GM13976 (cell line): ENCODE data around the gene BUD31.

Experiments used
- DNase-seq: peaks from one replicate; pipeline ENCODE4 v3.0.0; 2012; ENCODE audit warnings: low spot score
- in situ Hi-C: fragments of 300-500 bp; cut with MboI; formaldehyde crosslinking; loops from one replicate; pipeline ENCODE4 v1.12.0; 2022; ENCODE audit warnings: low sequenced_read_pairs, mixed read lengths, inconsistent platforms; ENCODE audit not compliant: unreplicated experiment
- TF ChIP-seq, protein P1 (sequence below): IDR thresholded peaks from 2 replicates; pipeline ENCODE4 v1.5.1; 2012; ENCODE audit warnings: borderline replicate concordance, mild to moderate bottlenecking; ENCODE audit not compliant: insufficient read depth; ENCODE audit errors: extremely low read depth, missing control alignments, control extremely low read depth

BUD31 gene

GRCh38 chr7:99408379-99409191 lies at the start of gene BUD31, which contains the start of gene PDAP1:
BUD31 (plus strand) TSS chr7:99408969; CDS start chr7:99411093, 2,124 bp downstream.
PDAP1 (minus strand) TSS chr7:99408597; CDS start chr7:99408548, 49 bp downstream.
- in situ Hi-C loops, result no loop called here
- peak; percentile 96 for DNase-seq
- TF ChIP-seq, protein P1, sequence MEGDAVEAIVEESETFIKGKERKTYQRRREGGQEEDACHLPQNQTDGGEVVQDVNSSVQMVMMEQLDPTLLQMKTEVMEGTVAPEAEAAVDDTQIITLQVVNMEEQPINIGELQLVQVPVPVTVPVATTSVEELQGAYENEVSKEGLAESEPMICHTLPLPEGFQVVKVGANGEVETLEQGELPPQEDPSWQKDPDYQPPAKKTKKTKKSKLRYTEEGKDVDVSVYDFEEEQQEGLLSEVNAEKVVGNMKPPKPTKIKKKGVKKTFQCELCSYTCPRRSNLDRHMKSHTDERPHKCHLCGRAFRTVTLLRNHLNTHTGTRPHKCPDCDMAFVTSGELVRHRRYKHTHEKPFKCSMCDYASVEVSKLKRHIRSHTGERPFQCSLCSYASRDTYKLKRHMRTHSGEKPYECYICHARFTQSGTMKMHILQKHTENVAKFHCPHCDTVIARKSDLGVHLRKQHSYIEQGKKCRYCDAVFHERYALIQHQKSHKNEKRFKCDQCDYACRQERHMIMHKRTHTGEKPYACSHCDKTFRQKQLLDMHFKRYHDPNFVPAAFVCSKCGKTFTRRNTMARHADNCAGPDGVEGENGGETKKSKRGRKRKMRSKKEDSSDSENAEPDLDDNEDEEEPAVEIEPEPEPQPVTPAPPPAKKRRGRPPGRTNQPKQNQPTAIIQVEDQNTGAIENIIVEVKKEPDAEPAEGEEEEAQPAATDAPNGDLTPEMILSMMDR, result no peak

DNA sequence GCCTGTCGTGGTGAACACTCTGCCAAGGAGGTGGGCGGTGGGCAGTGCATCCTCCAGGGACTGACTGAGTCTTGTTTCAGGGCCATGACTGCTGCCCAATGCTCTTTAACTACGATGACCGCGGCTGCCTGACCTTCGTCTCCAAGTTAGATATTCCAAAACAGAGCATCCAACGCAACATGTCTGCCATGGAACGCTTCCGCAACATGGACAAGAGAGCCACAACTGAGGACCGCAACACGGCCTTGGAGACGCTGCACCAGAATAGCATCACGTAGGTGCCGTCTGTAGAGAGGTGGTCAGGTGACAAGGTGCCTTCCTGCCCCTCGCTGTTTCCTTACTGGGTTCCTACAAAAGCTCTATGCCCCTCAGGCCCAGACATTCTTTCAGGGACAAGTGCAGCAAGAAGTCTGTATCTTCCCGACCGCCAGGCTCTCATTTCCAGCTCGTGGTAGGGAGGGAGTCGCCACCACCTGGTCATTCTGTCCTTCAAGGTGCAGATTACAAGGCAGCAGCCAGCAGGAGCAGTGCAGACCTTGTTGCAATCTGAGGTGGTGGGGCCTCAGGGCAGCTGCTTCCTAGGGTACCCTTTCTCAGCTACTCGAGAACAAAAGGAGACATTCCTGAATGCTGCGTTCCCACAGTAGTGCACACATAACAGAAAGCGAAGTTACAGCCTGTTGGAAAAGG lies 49.2 kb upstream of the BUD31 start:
- TF ChIP-seq, protein P1, result no peak
- in situ Hi-C loops, result no loop called here
- DNase-seq, result no peak

GRCh38 chr7:99362801-99363200 lies 46.0 kb upstream of the BUD31 start:
- in situ Hi-C loops, result no loop called here
- no peak for DNase-seq
- TF ChIP-seq, protein P1, result no peak

- in situ Hi-C loops, result no loop called here
- no peak for DNase-seq
- TF ChIP-seq, protein P1, result no peak
These were observed 45.5 kb upstream of the BUD31 start for GRCh38 chr7:99363286-99363685.

DNA sequence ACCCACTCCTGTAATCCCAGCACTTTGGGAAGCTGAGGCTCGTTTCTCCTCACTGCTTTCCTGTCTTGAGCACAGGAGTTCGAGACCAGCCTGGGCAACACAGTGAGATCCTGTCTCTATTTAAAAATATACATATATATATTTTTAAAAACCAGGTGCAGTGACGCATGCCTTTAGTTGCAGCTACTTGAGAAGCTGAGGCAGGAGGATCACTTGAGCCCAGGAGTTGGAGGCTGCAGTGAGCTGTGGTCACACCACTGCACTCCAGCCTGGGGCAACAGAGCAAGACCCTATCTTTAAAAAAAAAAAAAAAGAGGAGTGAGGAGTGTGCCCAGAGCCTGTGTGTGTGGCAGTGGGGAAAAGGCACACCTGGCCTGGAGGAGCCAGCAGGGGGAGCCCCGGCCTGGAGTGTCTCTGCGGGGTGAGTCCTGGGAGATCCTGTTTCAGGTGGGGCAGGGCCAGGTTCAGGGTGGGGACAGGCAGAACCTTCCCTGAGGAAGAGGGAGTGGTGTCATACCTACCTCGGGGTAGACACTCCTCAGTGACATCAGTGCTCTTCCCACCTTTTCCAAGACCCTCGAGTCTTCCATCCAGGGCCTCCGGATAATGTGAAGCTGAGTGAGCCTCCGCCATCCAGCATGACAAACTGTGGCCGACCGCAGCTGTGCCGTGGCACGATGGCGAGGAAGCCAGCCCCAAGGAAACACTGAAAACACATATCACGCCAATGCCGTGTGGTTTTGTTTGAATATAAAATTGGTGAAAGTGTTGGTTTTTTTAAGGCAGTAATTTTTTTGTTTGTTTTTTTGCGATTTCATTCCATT lies 43.2 kb upstream of the BUD31 start:
- TF ChIP-seq, protein P1, result peak; percentile 68
- in situ Hi-C loops, result no loop called here
- DNase-seq, result peak; percentile 78

DNA sequence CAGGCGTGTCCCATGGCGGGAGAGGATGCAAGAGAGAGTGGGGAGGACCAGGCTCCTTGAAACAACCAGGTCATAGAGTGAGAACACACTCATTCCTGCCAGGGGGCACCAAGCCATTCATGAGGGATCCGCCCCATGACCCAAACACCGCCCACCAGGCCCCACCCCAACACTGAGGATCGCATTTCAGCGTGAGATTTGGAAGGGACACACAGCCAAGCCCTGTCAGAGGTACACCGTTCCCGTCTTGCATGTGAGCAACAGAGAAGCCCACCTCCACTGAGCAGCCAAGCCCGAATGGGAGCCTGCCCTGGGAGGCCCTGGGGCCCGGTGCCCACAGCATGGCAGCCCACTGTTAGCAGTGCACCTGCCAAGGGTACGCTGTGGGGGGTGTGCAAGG lies 42.1 kb upstream of the BUD31 start:
- TF ChIP-seq, protein P1, result no peak
- in situ Hi-C loops, result no loop called here
- DNase-seq, result no peak
